ENCODE results near the gene UQCC5. TPM values are rescaled to one million over a fixed set of nuclear protein-coding genes. Genes with fewer than 3 reads are reported as not detected.
"Not testable (repeated sequence)": the region's sequence is repeated elsewhere in the genome, so short reads cannot be mapped to it uniquely, and the experiment has no call there.

Gene UQCC5
- total RNA-seq, 1 donor from 2014 or later = 13.7 TPM

DNA sequence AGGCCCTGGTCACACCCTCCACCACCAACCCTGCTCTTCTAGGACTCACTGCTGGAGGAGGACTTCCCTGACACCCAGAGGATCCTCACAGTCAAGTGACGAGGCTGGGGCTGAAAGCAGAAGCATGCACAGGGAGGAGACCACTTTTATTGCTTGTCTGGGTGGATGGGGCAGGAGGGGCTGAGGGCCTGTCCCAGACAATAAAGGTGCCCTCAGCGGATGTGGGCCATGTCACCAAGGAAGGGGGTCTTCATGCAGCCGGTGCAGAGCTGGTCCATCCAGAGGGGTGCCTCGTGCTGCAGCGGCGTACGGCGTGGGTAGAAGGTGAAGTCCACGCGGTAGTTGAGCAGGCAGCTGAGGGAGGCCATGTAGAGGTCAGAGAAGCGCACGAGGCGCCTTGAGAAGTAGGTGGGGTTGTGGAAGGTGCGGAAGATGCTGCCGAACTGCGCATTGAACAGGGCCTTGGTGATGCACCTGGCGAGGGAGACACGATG, 12.1 kb upstream of the UQCC5 start:
- Mint-ChIP-seq H3K27ac (ENCODE audit: unreplicated experiment) (no peak overlapping the region), H3K4me3 (ENCODE audit: unreplicated experiment) (peak overlapping the region; percentile 46), H3K27me3 (ENCODE audit: unreplicated experiment) (peaks cover 3% of the 10 kb centered on the region), H3K36me3 (ENCODE audit: unreplicated experiment) (no peaks in the 10 kb centered on the region), H3K4me1 (ENCODE audit: low read depth, unreplicated experiment) (peaks cover 5% of the 10 kb centered on the region), H3K9me3 (ENCODE audit: unreplicated experiment) (peaks cover 7% of the 10 kb centered on the region)
- no peak for TF ChIP-seq CTCF (IDR thresholded peaks at IDR 0.05; ENCODE audit: partially characterized antibody, unreplicated experiment)
- DNase-seq = no peak

DNA sequence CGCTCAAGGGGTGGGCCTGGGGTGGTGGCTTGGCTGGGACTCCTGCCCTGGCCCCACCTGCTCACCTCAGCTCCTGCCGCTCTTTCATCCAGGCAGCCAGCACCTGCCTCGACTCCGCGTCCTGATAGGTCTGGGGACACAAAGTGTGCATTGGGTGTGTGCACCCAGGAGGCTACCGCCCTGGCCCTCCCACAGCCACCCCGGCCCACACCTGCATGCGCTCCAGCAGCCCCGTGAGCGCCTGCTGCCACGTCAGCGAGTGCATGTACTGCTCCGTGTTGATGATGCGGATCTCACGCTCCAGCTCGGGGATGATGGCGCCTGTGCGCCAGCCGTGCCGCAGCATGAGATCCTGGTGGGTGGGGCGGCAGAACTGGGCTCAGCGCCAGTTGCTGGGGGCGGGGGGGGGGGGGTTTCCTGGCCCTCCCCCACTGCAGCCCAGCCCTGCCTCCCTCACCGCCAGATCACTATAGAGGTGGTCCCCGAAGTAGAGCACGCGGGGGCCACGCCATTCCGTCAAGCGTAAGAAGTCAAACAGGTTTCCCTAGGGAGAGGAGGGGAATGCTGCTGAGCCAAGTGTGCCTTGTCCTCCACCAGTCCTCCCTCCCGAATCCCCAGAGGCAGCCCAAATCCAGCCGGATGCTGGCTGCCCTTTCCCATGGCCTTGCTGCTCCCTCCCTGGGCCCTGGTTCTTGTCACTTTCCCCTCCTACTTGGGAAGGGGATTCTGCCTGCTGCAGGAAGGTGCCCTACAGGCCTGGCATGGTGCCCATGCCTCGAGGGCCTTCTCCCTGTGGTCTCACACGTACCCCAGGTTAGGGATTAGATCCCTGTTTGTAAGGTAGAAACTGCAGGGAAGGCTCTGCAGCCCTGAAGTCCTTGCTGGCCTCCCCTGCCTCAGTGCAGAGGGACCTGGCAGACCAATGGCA, 11.4 kb upstream of the UQCC5 start:
- H3K4me3 Mint-ChIP-seq (ENCODE audit: unreplicated experiment) = no peak overlapping the region
- TF ChIP-seq CTCF (IDR thresholded peaks at IDR 0.05; ENCODE audit: partially characterized antibody, unreplicated experiment) = no peak
- H3K27me3 Mint-ChIP-seq (ENCODE audit: unreplicated experiment) = peaks cover 3% of the 10 kb centered on the region
- no peak overlapping the region for H3K27ac Mint-ChIP-seq (ENCODE audit: unreplicated experiment)
- peak; percentile 11 for DNase-seq
- peaks cover 4% of the 10 kb centered on the region for H3K4me1 Mint-ChIP-seq (ENCODE audit: low read depth, unreplicated experiment)
- peaks cover 5% of the 10 kb centered on the region for H3K9me3 Mint-ChIP-seq (ENCODE audit: unreplicated experiment)
- no peaks in the 10 kb centered on the region for H3K36me3 Mint-ChIP-seq (ENCODE audit: unreplicated experiment)

GRCh38 chr3:52525680-52526561, 10.5 kb upstream of the UQCC5 start:
- H3K36me3 Mint-ChIP-seq (ENCODE audit: unreplicated experiment) = no peaks in the 10 kb centered on the region
- peaks cover 4% of the 10 kb centered on the region for H3K27me3 Mint-ChIP-seq (ENCODE audit: unreplicated experiment)
- H3K27ac Mint-ChIP-seq (ENCODE audit: unreplicated experiment) = no peak overlapping the region
- DNase-seq = no peak
- H3K9me3 Mint-ChIP-seq (ENCODE audit: unreplicated experiment) = peaks cover 5% of the 10 kb centered on the region
- H3K4me1 Mint-ChIP-seq (ENCODE audit: low read depth, unreplicated experiment) = peaks cover 6% of the 10 kb centered on the region
- H3K4me3 Mint-ChIP-seq (ENCODE audit: unreplicated experiment) = no peak overlapping the region
- no peak for TF ChIP-seq CTCF (IDR thresholded peaks at IDR 0.05; ENCODE audit: partially characterized antibody, unreplicated experiment)

DNA sequence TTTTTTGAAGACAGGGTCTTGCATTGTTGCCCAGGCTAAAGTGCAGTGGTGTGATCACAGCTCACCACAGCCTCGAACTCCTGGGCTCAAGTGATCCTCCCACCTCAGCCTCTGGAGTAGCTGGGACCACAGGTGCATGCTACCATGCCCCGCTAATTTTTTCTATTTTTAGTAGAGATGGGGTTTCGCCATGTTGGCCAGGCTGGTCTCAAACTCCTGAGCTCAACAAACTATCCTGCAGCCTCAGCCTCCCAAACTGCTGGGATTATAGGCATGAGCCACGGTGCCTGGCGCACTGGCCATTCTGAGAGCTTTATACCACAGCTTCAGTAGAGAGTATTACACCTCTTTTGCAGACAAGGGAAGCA, 9.8 kb upstream of the UQCC5 start:
- H3K27ac Mint-ChIP-seq (ENCODE audit: unreplicated experiment); H3K4me1 Mint-ChIP-seq (ENCODE audit: low read depth, unreplicated experiment); H3K9me3 Mint-ChIP-seq (ENCODE audit: unreplicated experiment); DNase-seq; H3K36me3 Mint-ChIP-seq (ENCODE audit: unreplicated experiment); H3K4me3 Mint-ChIP-seq (ENCODE audit: unreplicated experiment); H3K27me3 Mint-ChIP-seq (ENCODE audit: unreplicated experiment): not testable (repeated sequence)

- H3K27ac Mint-ChIP-seq (ENCODE audit: unreplicated experiment) = no peak overlapping the region
- TF ChIP-seq CTCF (IDR thresholded peaks at IDR 0.05; ENCODE audit: partially characterized antibody, unreplicated experiment) = no peak
- peaks cover 5% of the 10 kb centered on the region for H3K9me3 Mint-ChIP-seq (ENCODE audit: unreplicated experiment)
- no peak overlapping the region for H3K4me3 Mint-ChIP-seq (ENCODE audit: unreplicated experiment)
- H3K4me1 Mint-ChIP-seq (ENCODE audit: low read depth, unreplicated experiment) = peaks cover 6% of the 10 kb centered on the region
- no peaks in the 10 kb centered on the region for H3K36me3 Mint-ChIP-seq (ENCODE audit: unreplicated experiment)
- no peak for DNase-seq
- H3K27me3 Mint-ChIP-seq (ENCODE audit: unreplicated experiment) = peaks cover 4% of the 10 kb centered on the region
Observed at GRCh38 chr3:52527039-52527731, 9.2 kb upstream of the UQCC5 start.
